NCI-H2196 treated with DMSO at 0.1 percent for 48 hours (cell line): ENCODE measurements around the gene HUS1B.
"Not testable (repeated sequence)": the region's sequence is repeated elsewhere in the genome, so short reads cannot be mapped to it uniquely, and the experiment has no call there.

Experiments
- DNase-seq: peaks from one replicate; lab custom pipeline; 2025; ENCODE audit not compliant: unreplicated experiment; lab: John Stamatoyannopoulos, UW

The HUS1B gene

GRCh38 chr6:679282-679681, 22.4 kb upstream of the HUS1B start:
- no peak for DNase-seq

DNA sequence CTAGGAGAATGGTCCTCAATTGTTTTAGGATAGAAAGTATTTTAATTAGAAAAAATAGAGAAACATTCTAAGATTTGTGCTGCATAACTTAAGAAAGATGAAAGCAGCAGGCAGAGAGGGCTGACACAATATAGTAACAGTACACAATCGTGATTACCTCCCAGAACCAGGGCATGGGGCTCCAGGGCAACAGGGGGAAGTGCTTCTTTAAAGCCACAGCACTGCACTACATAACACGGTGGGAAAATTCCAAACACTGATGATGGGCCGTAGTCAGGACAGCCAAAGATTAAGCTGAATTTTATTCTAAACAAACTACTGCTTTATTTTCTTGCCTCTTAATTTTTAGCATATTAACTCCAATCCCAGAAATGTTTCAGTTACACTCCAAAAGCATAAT, 21.6 kb upstream of the HUS1B start:
- DNase-seq: no peak

- DNase-seq: no peak
Measured at GRCh38 chr6:677919-678318, 21.0 kb upstream of the HUS1B start.

GRCh38 chr6:674956-675355, 18.1 kb upstream of the HUS1B start:
- no peak for DNase-seq

- DNase-seq: no peak
Measured at GRCh38 chr6:674406-674805, 17.5 kb upstream of the HUS1B start.

GRCh38 chr6:667253-667927, 10.5 kb upstream of the HUS1B start:
- no peak for DNase-seq

DNA sequence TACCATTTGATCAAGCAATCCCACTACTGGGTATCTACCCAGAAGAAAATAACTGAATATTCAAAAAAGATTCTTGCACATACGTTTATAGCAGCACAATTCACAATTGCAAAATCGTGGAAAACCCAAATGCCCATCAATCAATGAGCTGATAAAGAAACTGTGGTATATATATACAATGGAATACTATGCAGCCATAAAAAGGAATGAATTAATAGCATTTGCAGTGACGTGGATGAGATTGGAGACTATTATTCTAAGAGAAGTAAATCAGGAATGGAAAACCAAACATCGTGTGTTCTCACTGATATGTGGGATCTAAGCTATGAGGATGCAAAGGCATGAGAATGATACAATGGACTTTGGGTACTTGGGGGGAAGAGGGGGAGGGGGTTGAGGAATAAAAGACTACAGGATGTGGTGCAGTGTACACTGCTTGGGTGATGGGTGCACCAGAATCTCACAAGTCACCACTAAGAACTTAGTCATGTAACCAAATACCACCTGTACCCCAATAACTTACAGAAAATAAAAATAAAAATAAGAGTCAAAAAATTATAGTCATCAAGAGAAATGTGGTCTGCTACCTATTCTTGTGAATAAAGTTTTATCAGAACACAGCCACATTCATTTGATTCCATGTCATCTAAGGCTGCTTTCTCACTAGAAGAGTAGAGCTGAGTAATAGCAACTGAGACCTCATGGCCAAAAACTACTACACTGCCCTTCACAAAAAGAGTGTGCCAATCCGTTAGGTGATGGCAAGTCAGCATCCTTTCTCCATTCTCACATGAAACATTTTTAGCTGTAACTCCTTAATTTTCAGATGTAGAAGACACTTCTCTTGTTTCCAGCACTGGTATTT, 8.7 kb upstream of the HUS1B start:
- DNase-seq: no peak

GRCh38 chr6:663788-664187, 6.9 kb upstream of the HUS1B start:
- not testable (repeated sequence) for DNase-seq

- DNase-seq: no peak
Measured at GRCh38 chr6:659716-660581, 3.0 kb upstream of the HUS1B start.

- no peak for DNase-seq
Measured at GRCh38 chr6:658244-658643, 1.3 kb upstream of the HUS1B start.

DNA sequence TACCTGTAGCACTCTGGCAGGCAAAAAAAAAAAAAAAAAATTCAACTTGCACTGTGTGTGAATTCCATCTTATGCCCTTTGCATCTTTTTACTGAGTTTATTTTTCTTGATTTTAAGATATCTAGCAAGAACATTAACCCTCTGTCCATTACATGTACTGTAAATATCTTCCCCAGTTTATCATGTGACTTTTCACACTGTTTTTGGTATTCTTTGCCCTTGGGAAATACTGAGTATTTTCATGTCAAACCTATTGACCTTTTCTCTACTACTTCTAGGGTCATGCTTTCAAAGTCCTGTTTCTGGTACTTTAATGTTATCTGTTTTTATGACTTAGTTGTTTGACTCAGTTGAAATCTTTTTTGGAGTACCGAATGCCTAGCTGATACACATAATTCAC, 843 bp upstream of the HUS1B start:
- no peak for DNase-seq

DNA sequence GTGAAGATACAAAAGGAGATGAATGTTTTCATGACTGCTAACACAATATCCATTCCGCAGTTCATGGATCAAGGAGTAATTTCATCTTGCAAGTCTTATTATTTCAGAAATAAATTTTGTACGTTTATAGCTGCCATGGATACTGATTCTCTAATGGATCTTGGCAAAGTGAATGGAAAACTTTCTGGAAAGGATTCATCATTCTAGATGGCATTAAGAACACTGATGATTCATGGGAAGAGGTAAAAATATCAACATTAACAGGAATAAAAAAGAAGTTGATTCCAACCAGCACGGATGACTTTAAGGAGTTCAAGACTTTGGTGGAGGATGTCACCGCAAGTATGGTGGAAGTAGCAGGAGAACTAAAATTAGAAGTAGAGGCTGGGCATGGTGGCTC, 2.8 kb downstream of the HUS1B start:
- DNase-seq: no peak

DNA sequence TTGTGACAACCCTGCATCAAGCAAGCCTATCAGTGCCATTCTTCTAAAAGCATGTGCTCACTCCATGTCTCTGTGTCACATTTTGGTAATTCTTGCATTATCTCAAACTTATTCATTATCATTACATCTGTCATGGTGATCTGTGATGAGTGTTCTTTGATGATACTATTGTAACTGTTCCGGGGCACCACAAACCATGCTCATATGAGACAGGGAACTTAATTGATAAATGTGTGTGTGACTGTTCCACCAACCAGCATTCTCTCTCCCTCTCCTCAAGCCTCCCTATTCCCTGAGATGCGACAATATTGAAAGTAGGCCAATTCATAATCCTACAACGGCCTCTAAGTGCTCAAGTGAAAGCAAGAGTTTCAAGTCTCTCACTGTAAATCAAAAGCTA, 4.0 kb downstream of the HUS1B start:
- DNase-seq: no peak

DNA sequence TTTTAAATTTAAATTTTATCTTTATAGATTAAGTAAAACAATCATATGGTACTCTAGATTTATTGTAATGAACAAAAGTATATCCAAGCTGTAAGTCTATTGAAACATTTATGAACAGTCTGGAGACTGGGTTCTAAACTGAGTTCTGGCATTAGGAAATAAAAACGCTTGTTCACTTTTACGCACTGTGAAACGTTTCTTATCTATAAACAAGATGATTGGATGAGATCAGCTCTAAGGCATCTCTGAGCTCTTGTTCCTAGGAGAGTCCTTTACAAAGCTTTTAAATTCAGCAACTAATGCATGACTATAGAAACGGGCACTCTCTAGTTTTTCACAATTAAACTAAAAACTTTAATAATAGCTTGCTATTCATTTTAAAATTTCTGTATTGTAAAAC, 6.8 kb downstream of the HUS1B start:
- DNase-seq: no peak

- DNase-seq: no peak
Measured at GRCh38 chr6:642805-643204, 14.1 kb downstream of the HUS1B start.

DNA sequence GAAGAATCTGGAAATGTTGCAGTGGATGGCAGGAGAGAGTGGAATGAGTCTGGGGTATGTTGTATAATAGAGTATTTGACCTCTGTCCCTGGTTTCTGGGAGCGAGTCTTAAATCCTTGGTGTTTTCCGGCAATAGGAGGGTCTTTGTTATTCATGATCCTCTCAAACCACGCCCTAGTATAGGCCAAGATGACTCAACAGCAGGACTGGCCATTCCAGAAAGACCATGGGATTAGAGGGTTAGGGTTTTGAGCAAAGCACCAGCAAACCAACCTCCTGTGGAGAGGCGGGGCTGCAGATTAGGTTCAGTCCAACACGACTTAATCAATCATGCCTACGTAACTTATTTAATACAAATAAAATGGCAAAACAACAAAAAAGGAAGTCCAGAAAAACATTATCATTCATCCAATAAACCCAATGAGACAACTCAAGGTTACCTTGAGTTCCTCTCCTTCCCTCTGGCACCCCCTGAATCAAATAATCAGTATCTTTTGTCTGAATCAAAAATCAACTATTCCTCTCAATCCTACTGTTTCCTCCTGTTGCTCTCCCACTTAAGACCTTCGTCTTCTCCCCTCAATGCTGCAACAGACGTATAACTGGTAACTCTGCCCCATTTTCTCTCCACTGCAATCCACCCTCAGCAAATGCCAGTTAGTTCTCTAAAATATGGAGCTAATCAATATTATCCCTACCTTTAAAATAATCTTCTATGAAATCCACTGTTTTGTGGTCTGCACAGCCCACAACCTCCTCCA, 15.5 kb downstream of the HUS1B start:
- DNase-seq: no peak

DNA sequence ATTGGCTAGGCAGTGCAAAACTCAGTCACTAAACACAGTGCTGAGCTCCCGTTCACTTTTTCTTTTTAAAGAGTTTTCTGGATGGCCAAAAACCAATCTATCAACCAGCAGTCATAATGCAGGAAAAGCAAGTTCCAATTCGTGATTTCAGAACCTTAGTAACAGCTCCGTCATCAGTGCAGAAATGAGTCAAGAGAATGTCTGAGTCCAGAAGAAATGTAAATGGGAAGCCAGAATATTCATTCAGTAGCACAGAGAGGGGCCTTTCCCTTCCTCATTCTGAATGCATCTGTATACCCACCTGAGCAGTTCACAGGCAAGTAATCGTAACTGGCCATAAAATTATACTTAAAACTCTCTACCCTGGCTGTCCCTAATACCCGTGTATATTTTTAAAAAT, 20.4 kb downstream of the HUS1B start:
- DNase-seq: no peak

GRCh38 chr6:635233-635632, 21.7 kb downstream of the HUS1B start:
- DNase-seq: no peak

GRCh38 chr6:633611-634010, 23.3 kb downstream of the HUS1B start:
- no peak for DNase-seq

GRCh38 chr6:628766-629165, 28.1 kb downstream of the HUS1B start:
- DNase-seq: no peak

- no peak for DNase-seq
Measured at GRCh38 chr6:626236-626635, 30.7 kb downstream of the HUS1B start.
